ENCODE measurements around the gene RCOR1.
"Not testable (repeated sequence)": the region's sequence is repeated elsewhere in the genome, so short reads cannot be mapped to it uniquely, and the experiment has no call there.

The RCOR1 gene

GRCh38 chr14:102758087-102758486 is 165.6 kb downstream of the RCOR1 start:
- no peak for DNase-seq

- no peak for DNase-seq
These were observed 167.2 kb downstream of the RCOR1 start for GRCh38 chr14:102759456-102760187.

GRCh38 chr14:102760496-102761193 is 168.2 kb downstream of the RCOR1 start:
- DNase-seq: no peak

GRCh38 chr14:102761206-102761605 is 168.8 kb downstream of the RCOR1 start:
- DNase-seq: no peak

- no peak for DNase-seq
These were observed 171.8 kb downstream of the RCOR1 start for GRCh38 chr14:102764220-102764671.

GRCh38 chr14:102765770-102766169 is 173.3 kb downstream of the RCOR1 start:
- DNase-seq: not testable (repeated sequence)

GRCh38 chr14:102768223-102769048 is 176.0 kb downstream of the RCOR1 start:
- no peak for DNase-seq

GRCh38 chr14:102769049-102769327 is 176.5 kb downstream of the RCOR1 start:
- no peak for DNase-seq

GRCh38 chr14:102770147-102771123 is 178.0 kb downstream of the RCOR1 start:
- DNase-seq: no peak

- no peak for DNase-seq
These were observed 178.7 kb downstream of the RCOR1 start for GRCh38 chr14:102771144-102771543.

GRCh38 chr14:102772781-102773570 is 180.5 kb downstream of the RCOR1 start:
- no peak for DNase-seq

- DNase-seq: peak; percentile 83
These were observed 182.1 kb downstream of the RCOR1 start for GRCh38 chr14:102774391-102775153.

- DNase-seq: no peak
These were observed 183.7 kb downstream of the RCOR1 start for GRCh38 chr14:102775855-102776760.

- peak; percentile 89 for DNase-seq
These were observed 184.6 kb downstream of the RCOR1 start, which contains the start of gene TRAF3 for GRCh38 chr14:102776761-102777710. TSS of gene TRAF3 (plus strand) at chr14:102777449. CDS start at chr14:102870202, 92,753 bp downstream.

- peak; percentile 16 for DNase-seq
These were observed 185.4 kb downstream of the RCOR1 start for GRCh38 chr14:102777711-102778337.

GRCh38 chr14:102778338-102779083 is 186.1 kb downstream of the RCOR1 start:
- DNase-seq: peak; percentile 19

GRCh38 chr14:102779084-102779462 is 186.6 kb downstream of the RCOR1 start:
- DNase-seq: no peak

Measured in CD4-positive, alpha-beta T cell treated with Interleukin-6 for 4 hours (primary cell).